GM18868 (cell line): ENCODE results near the gene ATF4.
"Not testable (repeated sequence)": the region's sequence is repeated elsewhere in the genome, so short reads cannot be mapped to it uniquely, and the experiment has no call there.

Experiments used
- ATAC-seq: cut with Tn5 transposase; IDR thresholded peaks from one replicate; pipeline ENCODE4 v1.9.1; 2021; ENCODE audit warnings: mild to moderate bottlenecking, moderate library complexity; ENCODE audit not compliant: unreplicated experiment

The ATF4 gene

DNA sequence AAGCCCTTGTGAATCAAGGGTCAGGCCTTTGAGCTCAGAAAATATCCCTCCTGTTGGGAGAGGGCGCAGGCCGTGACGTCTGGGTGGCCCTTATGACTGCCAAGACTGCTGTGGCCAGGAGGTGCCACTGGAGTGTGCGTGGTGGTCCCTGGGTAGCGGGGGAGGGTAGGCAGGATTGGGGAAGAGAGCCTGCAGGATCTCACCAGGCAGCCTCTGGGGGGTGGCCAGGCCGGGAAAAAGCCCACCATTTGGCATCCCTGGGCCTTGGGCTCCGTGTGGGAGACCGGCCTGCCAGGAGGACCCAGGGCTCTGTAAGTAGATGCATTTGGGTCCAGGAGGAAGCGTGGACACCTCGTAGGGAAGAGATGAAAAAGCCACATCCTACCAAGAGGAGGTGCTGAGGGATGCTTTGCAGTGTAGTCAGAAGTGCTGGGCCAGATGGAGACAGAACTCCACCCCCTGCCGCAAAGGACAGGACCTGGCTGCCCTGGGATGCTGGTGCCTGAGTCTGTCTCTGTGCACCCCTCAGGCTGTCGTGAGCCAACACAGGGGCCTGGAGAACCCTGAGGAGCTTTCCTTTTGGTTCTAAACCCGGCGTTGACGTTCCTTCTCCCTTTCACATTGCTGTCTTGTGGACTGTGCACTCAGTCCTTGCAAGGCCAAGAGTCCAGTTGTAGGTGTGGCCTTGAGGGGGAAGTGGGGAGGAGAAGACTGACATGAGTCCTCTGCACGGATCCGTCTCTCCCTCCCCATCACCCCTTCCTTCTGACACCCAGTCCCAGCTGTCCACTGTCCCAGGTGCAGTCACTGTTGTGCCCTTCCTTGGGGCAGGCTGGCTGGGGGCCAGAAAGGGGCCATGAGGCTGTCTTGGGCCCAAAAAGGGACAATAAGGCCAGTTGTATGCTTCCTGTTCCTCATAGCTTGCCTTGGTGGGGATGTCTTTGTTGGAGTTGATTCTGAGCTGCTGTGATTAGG, 31.0 kb upstream of the ATF4 start:
- ATAC-seq: no peak

GRCh38 chr22:39490135-39490798, 30.1 kb upstream of the ATF4 start:
- peak; percentile 84 for ATAC-seq

- no peak for ATAC-seq
Measured at GRCh38 chr22:39490966-39491680, 29.2 kb upstream of the ATF4 start.

GRCh38 chr22:39491696-39492095, 28.7 kb upstream of the ATF4 start:
- no peak for ATAC-seq

DNA sequence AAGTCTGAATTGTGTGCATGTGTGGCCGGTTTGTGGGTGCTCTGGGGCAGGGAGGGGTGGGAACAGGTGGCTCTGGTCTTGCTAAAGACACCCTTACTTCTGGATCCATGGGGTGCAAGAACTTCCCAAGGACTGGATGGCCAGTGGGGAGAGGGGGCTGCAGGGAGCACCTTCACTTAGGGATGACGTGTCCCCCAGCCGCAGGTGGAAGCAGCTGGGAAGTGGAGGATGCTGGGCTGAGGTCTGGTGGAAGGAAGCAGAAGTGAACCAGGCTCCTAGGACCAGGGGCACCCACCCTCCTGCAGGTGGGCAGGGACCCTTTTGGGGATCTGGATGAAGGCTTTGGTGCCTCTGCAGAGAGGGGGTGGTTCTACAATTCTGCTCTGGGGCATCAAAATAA, 28.2 kb upstream of the ATF4 start:
- ATAC-seq: no peak

- no peak for ATAC-seq
Measured at GRCh38 chr22:39493759-39494158, 26.6 kb upstream of the ATF4 start.

DNA sequence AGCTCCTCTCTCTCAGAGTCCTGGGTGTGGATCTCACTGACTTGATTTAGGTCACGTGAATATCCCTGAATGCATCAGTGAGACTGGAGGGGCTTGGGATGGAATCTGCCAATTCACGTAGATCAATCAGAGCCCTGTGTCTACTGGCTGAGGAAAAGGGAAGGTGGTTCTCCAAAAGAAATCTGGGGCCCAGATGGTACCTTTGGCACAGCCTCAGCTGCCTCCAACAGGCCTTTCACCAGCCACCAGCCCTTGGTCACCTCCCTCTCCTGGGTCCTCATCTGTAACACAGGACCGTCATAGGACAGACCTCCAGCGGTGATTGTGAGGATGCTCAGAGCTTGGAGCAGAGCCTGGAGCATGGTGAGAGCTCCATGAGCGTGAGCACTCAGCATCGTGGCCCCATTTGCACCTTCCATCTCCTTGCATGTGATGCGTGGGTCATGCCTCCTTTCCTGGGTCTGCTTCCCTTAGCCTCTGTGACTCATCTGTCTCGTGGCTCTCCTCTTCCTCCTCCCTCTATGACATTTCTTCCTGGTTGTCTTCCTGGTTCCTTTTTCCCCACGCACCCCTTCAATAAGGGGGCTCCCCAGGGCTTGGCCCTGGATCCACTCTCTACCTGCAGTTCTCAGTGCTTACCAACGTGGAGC, 25.8 kb upstream of the ATF4 start:
- ATAC-seq: no peak

DNA sequence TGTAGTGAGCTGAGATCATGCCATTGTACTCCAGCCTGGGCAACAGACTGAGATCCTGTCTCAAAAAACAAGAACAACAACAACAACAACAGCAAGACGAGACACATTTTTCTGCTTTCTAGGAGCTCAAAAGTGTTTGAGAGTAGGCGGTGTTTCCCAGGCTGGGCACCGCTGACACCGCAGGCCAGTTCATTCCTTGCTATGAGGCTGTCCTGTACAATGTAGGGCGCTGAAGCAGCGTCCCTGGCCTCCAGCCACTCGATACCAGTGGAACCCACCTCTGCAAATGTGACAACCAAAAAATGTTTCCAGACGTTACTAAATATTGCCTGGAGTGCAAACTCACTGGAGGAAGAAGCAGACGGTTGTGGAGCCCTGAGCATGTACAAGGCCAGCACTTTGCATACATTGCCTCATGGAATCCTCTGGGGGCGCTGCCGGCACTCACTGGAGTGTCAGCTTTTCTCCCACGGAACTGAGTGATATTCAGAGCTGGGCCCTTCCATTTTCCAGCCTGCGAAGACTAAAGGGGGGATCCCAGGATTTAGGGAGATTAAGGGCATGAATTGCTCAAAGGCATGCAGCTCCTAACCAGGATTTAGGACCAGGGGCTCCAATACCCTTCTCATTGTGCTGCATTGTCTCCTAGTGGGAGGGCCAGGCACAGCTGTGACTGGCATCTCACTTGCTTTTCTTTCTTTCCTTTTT, 24.1 kb upstream of the ATF4 start:
- no peak for ATAC-seq

DNA sequence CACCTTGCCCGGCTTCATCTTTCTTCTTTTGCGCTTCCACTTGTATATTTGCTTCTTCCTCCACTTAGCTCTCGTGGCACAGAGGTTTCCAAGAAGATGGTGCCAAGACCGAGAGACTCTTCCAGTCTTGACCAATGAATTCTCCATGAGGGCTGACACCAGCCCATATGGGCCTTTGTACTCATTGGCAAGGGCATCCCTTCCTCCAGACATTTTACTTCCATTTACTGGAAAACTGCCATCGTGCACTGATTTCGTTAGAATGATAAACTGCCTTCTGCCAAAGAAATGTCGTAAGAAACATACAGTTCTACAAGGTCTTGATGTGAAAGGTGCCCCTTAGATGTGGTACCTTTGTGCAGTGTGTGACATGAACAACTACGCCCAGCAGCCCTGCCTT, 22.9 kb upstream of the ATF4 start:
- ATAC-seq: no peak

DNA sequence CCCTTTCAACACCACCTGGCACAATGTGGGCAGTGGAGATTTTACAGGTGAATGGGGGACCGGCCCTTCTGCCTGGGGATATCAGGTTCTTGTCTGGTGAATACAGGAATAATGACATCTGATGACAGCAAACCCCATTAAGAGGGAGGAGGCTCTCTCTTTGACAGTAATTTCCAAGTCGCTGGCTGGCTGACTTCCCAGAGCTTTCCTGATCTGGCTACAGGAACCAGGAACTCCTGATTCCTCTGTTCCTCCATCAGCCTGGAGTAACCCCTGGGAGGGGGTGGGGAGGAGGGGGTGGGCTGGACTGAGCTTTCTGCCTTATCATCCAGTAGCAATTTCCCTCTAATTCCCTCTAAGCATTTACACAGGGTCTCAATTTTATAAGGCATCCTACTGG, 22.0 kb upstream of the ATF4 start:
- no peak for ATAC-seq

DNA sequence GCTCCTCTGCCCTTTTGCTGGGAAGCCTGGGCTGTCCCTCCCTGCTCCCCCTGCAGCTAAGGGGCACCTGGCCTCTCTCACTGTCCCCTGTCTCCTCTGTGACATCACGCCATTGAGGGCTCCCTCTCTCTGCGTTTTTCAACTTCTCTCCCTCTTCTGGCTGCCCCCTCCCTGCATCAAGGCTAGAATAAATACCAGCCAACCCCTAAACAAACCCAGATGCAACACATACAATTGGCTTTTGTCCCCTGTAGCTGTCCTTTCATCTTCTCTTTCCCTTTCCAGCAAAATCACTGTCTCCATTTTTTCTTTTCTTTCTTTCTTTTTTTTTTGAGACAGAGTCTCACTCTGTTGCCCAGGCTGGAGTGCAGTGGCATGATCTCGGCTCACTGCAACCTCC, 21.6 kb upstream of the ATF4 start:
- ATAC-seq: no peak

DNA sequence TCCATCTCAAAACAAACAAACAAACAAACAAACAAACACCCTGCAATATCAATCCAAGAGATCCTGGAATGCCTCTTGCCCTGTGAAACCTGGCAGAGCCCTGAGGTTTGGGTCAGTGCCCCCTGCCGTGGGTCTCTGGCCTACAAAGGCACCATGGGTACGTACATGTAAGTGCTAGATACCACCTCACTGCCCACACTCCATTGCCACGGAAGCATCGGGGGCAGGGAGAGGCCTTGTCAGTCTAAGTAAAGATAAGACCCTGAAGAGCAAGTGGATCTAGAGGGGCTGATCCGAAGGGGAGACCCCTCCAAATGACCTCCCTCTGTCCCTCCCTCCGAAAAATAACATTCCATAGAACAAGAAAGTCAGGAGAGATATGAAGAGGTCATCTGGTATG, 20.3 kb upstream of the ATF4 start:
- ATAC-seq: no peak

DNA sequence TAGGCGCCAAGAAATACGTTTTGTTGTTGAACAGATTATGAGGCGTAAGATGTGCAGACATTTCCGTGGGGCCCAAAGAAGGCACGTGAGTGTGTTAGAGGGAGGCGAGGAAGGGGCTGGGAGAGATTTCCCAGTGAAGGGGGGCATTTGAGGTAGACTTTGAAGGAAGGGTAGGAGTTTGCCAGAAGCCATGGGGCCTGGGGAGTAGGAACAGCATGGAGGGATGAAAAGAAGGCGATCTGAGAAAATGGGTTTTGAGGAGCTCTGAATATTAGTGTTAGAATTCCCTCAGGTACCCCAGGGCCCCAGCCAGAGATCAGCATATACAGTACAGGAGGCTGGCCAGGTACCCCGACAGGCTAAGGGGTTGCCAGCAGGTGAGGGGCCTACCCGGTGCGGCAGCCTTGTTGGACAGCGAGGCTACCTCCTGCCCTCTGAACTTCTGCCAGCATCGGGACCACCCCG, 18.7 kb upstream of the ATF4 start:
- ATAC-seq: no peak

DNA sequence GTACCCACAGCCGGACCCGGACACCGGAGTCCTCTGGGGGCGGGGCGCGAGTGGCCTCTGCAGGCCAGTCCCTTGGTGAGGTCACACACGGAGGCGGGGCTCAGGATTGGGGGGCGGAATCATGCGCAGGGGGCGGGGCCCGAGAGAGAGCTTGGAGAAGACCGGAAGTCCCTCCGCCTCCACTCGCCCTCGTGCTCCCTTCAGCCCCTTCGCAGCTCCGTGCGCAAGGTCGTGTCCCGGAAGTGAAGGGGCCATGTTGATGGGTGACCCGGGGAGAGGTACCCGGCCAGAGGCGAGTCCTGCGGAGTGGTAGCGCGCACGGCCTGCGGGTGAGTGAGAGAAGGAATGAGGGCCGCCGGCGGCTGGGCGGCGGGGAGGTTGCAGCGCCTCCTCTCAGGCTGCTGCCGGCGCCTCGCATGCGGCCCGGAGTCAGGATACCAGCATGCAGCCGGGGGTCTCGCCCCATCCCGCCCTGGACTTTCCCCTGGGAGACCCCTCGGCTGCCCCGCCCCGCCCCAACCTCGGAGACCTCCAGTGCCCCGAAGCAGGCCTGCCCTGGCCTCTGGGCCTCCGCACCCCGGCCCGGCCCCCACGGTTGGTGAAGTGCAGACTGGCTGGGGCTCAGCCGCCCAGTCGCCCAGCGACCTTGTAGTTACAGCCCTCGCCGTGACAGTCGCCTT, 18.1 kb upstream of the ATF4 start, which contains the start of gene MIEF1:
Gene MIEF1, plus strand, starts transcription at position 182 of the 680 bp plus-strand sequence. CDS start 9,005 bp downstream, outside the sequence.
- peak; percentile 91 for ATAC-seq

DNA sequence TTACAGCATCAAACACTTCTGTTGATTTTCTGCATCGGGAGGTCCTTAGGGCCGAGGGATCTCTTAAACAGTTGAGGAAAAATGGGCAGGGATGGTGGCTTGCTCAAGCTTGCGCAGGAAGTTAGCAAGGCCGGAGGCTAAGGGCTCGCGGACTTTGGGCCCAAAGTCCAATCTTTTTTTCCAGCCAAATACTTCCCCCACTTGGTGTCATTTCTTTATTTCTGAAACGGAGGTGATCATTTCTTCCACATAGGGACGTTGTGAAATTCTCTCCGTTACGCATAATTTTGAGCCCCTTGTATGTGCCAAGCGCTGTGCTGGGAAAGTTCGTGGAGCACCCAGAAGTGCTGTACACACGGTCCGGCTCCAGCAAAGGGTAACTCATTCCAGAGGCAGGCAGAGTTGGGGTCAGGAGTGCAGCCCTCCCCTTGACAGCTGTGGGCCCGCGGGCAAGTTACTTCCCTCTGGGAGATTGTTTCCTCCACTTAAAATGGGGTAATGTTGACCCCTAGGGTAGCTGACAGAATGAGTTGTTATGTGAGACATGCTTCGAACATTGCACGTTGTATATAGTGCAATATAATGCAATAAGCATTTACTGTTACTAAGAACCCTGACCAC, 17.5 kb upstream of the ATF4 start:
- ATAC-seq: no peak

- ATAC-seq: no peak
Measured at GRCh38 chr22:39503630-39504029, 16.7 kb upstream of the ATF4 start.

- ATAC-seq: no peak
Measured at GRCh38 chr22:39504071-39504470, 16.3 kb upstream of the ATF4 start.

GRCh38 chr22:39507021-39507420, 13.3 kb upstream of the ATF4 start:
- not testable (repeated sequence) for ATAC-seq

DNA sequence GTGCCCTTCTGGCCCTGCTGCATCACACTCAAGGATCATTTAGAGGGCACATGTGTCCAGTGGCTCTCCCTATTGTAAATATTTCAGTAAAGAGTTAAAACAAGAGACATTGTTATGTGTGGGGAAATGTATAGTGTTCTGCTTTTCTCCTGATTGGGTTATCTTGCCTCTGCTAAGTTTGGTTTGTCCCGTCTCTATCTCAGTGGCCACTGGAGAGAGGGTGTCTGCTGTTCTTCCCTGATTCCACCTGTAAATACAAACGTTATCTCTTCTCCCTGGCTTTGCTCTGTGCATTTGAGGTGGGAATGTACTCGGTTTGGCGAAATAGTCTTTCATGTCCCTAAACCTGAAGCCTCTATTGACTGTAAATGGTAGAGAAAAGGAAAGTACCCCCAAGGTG, 12.0 kb upstream of the ATF4 start:
- no peak for ATAC-seq
